ENCODE measurements around the gene ARSH.

DNA sequence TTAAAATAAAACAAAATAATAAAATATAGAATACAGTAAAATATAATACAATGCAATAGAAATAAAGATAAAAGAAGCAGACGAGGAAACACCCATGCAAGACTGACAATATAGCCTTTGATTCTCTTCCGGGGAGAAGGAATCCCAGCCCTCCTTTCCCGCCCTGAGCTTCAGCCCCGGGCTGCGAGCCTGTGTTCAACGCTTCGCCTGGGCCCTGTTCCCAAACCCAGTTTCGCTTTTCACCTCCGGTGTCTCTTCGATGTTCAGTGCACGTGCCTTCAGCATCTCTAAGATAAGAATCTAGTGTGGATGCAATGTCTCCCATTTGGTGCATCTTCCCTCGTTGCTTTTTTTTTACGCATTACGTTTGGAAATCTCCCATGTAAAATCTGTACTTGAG, 38.8 kb upstream of the ARSH start:
- TF ChIP-seq POLR2A (IDR thresholded peaks at IDR 0.05; ENCODE audit: low read depth, low read length) (no peak), POLR2AphosphoS5 (IDR thresholded peaks at IDR 0.05; ENCODE audit: low read depth, low read length) (no peak)
